ENCODE data around the gene GOLGA2. TPM values are rescaled to one million over a fixed set of nuclear protein-coding genes. Genes with fewer than 3 reads are reported as not detected.
"Not testable (repeated sequence)": the region's sequence is repeated elsewhere in the genome, so short reads cannot be mapped to it uniquely, and the experiment has no call there.

The GOLGA2 gene
- total RNA-seq, 2 experiments from 2014 or later: 28.4 to 29.4 TPM

- ChIA-PET CTCF (no interaction called here), POLR2A (no interaction called here)
- H3K27ac Mint-ChIP-seq: no peak overlapping the region
- DNase-seq (no peak), ATAC-seq (no peak)
- H3K4me1 Mint-ChIP-seq: no peaks in the 10 kb centered on the region
- intact Hi-C loops (cut with DNase I, micrococcal nuclease): no loop called here
- no peaks in the 10 kb centered on the region for H3K9me3 Mint-ChIP-seq (ENCODE audit: low read depth)
- H3K27me3 Mint-ChIP-seq: no peaks in the 10 kb centered on the region
- H3K36me3 Mint-ChIP-seq (ENCODE audit: low read depth): no peaks in the 10 kb centered on the region
- H3K4me3 Mint-ChIP-seq: no peak overlapping the region
Measured at GRCh38 chr9:128233817-128234406, 41.9 kb downstream of the GOLGA2 start.

GRCh38 chr9:128232528-128233428, 43.0 kb downstream of the GOLGA2 start:
- Mint-ChIP-seq H3K4me3 (no peak overlapping the region), H3K4me1 (no peaks in the 10 kb centered on the region), H3K9me3 (ENCODE audit: low read depth) (no peaks in the 10 kb centered on the region), H3K36me3 (ENCODE audit: low read depth) (no peaks in the 10 kb centered on the region), H3K27ac (no peak overlapping the region), H3K27me3 (no peaks in the 10 kb centered on the region)
- intact Hi-C loops (cut with DNase I, micrococcal nuclease): no loop called here
- ChIA-PET CTCF (interaction anchor here (0.6 kb wide), 1 partner anchor 8 kb away, joined by 3 read pairs; no protein-coding TSS in a partner anchor), POLR2A (no interaction called here)
- DNase-seq: no peak
- ATAC-seq: no peak

GRCh38 chr9:128231638-128232527, 43.9 kb downstream of the GOLGA2 start:
- intact Hi-C loops (cut with DNase I, micrococcal nuclease): no loop called here
- no peaks in the 10 kb centered on the region for H3K4me1 Mint-ChIP-seq
- CTCF ChIA-PET: interaction anchor here (0.6 kb wide), 1 partner anchor 847 kb away, joined by 3 read pairs; no protein-coding TSS in a partner anchor
- peak; percentile 55 for ATAC-seq
- no peaks in the 10 kb centered on the region for H3K9me3 Mint-ChIP-seq (ENCODE audit: low read depth)
- H3K27me3 Mint-ChIP-seq: no peaks in the 10 kb centered on the region
- POLR2A ChIA-PET: interaction anchor here (0.6 kb wide), 1 partner anchor 162 kb away, joined by 3 read pairs; no protein-coding TSS in a partner anchor
- no peak overlapping the region for H3K27ac Mint-ChIP-seq
- H3K36me3 Mint-ChIP-seq (ENCODE audit: low read depth): no peaks in the 10 kb centered on the region
- no peak overlapping the region for H3K4me3 Mint-ChIP-seq
- peak; percentile 36 for DNase-seq

DNA sequence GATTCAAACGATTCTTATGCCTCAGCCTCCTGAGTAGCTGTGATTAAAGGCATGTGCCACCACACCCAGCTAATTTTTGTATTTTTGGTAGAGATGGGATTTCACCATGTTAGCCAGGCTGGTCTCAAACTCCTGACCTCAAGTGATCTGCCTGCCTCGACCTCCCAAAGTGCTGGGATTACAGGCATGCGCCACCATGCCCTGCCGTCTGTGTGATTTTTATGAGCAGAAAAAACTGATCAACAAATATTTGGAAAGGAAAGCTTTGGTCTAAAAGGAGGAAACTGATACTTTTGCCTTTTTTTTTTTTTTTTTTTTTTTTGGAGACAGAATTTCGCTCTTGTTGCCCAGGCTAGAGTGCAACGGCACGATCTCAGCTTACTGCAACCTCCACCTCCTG, 44.9 kb downstream of the GOLGA2 start:
- POLR2A ChIA-PET: interaction anchor here (0.6 kb wide), 2 partner anchors 163 to 311 kb away, joined by 3 to 6 read pairs; no protein-coding TSS in a partner anchor
- H3K4me3 Mint-ChIP-seq; H3K9me3 Mint-ChIP-seq (ENCODE audit: low read depth); intact Hi-C loops (cut with DNase I, micrococcal nuclease); H3K4me1 Mint-ChIP-seq; H3K36me3 Mint-ChIP-seq (ENCODE audit: low read depth); ATAC-seq; H3K27ac Mint-ChIP-seq; H3K27me3 Mint-ChIP-seq; DNase-seq: not testable (repeated sequence)
- CTCF ChIA-PET: interaction anchor here (0.6 kb wide), 1 partner anchor 848 kb away, joined by 3 read pairs; no protein-coding TSS in a partner anchor

DNA sequence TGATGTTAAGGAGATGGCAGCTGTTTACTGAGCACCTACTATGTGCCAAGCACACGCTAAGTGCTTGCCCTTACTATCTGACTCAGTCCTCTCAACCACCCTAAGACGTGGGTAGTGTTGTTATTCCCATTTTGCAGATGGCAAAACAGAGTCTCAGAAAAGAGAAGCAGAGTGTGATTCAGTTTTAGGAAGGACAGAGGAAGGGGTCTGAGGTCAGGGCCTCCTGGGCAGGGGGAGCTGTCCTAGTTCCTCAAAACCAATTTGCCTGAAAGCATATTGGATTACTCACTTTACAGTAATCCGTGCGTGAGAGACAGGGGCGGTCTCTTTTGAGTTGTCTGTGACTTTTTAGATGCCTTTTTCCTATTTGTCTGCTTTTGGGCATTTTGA, 49.4 kb downstream of the GOLGA2 start:
- Mint-ChIP-seq H3K9me3 (ENCODE audit: low read depth) (no peaks in the 10 kb centered on the region), H3K27me3 (no peaks in the 10 kb centered on the region), H3K27ac (no peak overlapping the region), H3K4me3 (no peak overlapping the region), H3K36me3 (ENCODE audit: low read depth) (no peaks in the 10 kb centered on the region), H3K4me1 (no peaks in the 10 kb centered on the region)
- intact Hi-C loops (cut with DNase I, micrococcal nuclease): no loop called here
- ATAC-seq: no peak
- ChIA-PET POLR2A (interaction anchor here (0.5 kb wide), 1 partner anchor 323 kb away, joined by 4 read pairs; no protein-coding TSS in a partner anchor), CTCF (no interaction called here)
- no peak for DNase-seq

- POLR2A ChIA-PET: interaction anchor here (0.5 kb wide), 1 partner anchor 324 kb away, joined by 4 read pairs; no protein-coding TSS in a partner anchor
- H3K4me1 Mint-ChIP-seq: no peaks in the 10 kb centered on the region
- intact Hi-C loops (cut with DNase I, micrococcal nuclease): no loop called here
- DNase-seq: no peak
- CTCF ChIA-PET: no interaction called here
- H3K27ac Mint-ChIP-seq: no peak overlapping the region
- no peaks in the 10 kb centered on the region for H3K36me3 Mint-ChIP-seq (ENCODE audit: low read depth)
- H3K4me3 Mint-ChIP-seq: no peak overlapping the region
- ATAC-seq: no peak
- no peaks in the 10 kb centered on the region for H3K9me3 Mint-ChIP-seq (ENCODE audit: low read depth)
- H3K27me3 Mint-ChIP-seq: no peaks in the 10 kb centered on the region
Measured at GRCh38 chr9:128225770-128226411, 49.9 kb downstream of the GOLGA2 start.

GRCh38 chr9:128224877-128225276, 50.9 kb downstream of the GOLGA2 start:
- no peak overlapping the region for H3K4me3 Mint-ChIP-seq

DNA sequence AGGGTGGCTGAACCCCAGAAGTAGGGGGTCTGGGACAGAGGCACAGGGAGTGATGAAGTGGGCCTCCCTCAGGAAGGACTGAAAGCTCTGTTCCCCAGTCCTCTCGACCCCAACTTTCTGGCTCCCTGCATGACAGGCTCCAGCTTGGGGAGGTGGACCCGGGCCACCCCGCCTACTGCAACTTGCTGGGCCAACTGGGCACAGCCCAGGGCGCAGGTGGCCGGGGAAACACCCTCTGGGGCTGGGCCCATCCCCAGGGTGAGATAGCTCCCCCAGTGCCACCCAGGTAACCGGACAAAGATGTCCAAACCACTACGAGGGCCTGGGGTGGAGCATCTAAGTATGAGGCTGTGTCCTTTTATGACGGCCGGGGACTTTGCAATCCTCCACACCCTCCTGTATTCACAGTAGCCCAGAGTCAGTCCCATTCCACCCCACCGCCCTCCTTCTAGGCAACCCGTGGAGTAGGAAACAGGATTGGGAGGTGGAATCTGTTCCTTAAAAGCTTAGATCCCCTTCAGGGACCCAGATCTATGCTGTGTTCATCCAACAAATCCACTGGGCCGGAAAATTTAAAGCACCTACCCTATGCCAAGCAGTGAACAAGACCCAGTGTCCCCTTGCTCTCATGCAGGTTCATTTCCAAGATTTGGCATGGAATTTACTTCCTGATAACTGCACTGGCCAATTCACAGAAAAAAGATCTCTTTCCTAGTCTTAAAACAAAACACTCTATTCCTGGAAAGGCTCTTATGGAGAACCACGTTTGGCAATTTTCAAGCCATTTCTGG, 52.7 kb downstream of the GOLGA2 start:
- peaks cover 11% of the 10 kb centered on the region for H3K4me1 Mint-ChIP-seq
- ChIA-PET CTCF (no interaction called here), POLR2A (no interaction called here)
- no peak overlapping the region for H3K4me3 Mint-ChIP-seq
- ATAC-seq (no peak), DNase-seq (no peak)
- no peaks in the 10 kb centered on the region for H3K27me3 Mint-ChIP-seq
- H3K9me3 Mint-ChIP-seq (ENCODE audit: low read depth): no peaks in the 10 kb centered on the region
- intact Hi-C loops (cut with DNase I, micrococcal nuclease): no loop called here
- H3K27ac Mint-ChIP-seq: no peak overlapping the region
- H3K36me3 Mint-ChIP-seq (ENCODE audit: low read depth): no peaks in the 10 kb centered on the region

More at GRCh38 chr9:128224877-128225276, 50.9 kb downstream of the GOLGA2 start:
- CTCF ChIA-PET: no interaction called here
- ATAC-seq (no peak), DNase-seq (no peak)
- intact Hi-C loops (cut with DNase I, micrococcal nuclease): no loop called here
- Mint-ChIP-seq H3K9me3 (ENCODE audit: low read depth) (no peaks in the 10 kb centered on the region), H3K27ac (no peak overlapping the region), H3K27me3 (no peaks in the 10 kb centered on the region), H3K4me1 (no peaks in the 10 kb centered on the region), H3K36me3 (ENCODE audit: low read depth) (no peaks in the 10 kb centered on the region)
- POLR2A ChIA-PET: no interaction called here

DNA sequence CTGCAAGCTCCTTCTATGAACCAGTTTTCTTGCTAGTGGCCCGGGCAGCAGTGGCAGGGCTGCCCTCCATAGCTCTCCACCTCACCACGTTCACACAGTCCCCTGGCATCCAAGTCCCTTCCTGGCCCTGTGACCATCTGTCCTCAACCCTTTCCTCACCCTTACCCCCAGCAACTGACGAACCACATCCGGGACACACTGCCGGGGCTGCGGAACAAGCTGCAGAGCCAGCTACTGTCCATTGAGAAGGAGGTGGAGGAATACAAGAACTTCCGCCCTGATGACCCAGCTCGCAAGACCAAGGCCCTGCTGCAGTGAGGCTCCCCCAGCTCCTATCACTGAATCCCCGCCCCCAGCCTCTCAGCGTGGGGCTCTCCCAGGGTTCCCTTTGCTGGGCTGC, 53.8 kb downstream of the GOLGA2 start:
- POLR2A ChIA-PET: no interaction called here
- CTCF ChIA-PET: interaction anchor here (0.6 kb wide), 1 partner anchor 16 kb away, joined by 4 read pairs; no protein-coding TSS in a partner anchor
- Mint-ChIP-seq H3K4me1 (peaks cover 11% of the 10 kb centered on the region), H3K9me3 (ENCODE audit: low read depth) (no peaks in the 10 kb centered on the region), H3K27ac (no peak overlapping the region), H3K36me3 (ENCODE audit: low read depth) (no peaks in the 10 kb centered on the region), H3K4me3 (no peak overlapping the region), H3K27me3 (no peaks in the 10 kb centered on the region)
- ATAC-seq (no peak), DNase-seq (no peak)
- intact Hi-C loops (cut with DNase I, micrococcal nuclease): no loop called here

GRCh38 chr9:128219831-128220230, 56.0 kb downstream of the GOLGA2 start:
- intact Hi-C loops (cut with DNase I, micrococcal nuclease): no loop called here
- H3K27ac Mint-ChIP-seq: no peak overlapping the region
- DNase-seq (no peak), ATAC-seq (no peak)
- no peaks in the 10 kb centered on the region for H3K36me3 Mint-ChIP-seq (ENCODE audit: low read depth)
- ChIA-PET CTCF (interaction anchor here (1.7 kb wide), 1 partner anchor 13 kb away, joined by 6 read pairs; no protein-coding TSS in a partner anchor), POLR2A (no interaction called here)
- H3K9me3 Mint-ChIP-seq (ENCODE audit: low read depth): no peaks in the 10 kb centered on the region
- no peaks in the 10 kb centered on the region for H3K27me3 Mint-ChIP-seq
- peaks cover 11% of the 10 kb centered on the region for H3K4me1 Mint-ChIP-seq
- no peak overlapping the region for H3K4me3 Mint-ChIP-seq
